ENCODE measurements around the gene UBE2D3. TPM values are rescaled to one million over a fixed set of nuclear protein-coding genes. Genes with fewer than 3 reads are reported as not detected.

UBE2D3 gene
- polyA plus RNA-seq, 1 donor from 2014 or later: 373 TPM

DNA sequence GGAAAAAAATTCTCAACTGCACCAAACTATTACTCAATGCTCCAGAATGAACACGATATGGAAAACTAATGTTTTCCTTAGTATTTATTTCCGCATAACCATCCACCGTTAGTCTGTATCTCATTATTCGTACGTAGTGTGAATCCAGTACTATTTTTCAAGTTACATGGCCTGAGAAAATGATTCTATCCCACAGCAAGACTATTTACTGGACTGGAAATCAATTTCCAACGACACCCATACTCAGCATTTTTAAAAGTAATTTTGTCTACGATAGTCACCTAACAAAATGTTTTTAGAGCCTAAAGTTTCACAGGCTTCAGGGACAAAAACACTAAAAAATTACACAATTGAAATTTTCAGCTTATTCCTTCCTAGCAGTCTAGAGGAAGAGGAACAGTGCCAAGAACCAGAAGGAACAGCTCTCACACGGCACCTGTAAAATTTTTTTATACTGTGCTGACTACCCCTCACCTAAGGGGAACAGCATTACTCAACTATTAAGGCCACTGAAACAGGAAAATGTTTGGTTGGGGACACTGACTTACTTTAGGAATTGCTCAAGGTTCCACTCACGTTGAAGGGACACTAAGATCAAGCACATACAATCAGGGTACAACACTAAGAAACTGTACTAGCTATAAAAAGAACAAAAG, 9.6 kb downstream of the UBE2D3 start:
- H3K9ac ChIP-seq (ENCODE audit: low read length): no peak overlapping the region
- no peak for TF ChIP-seq POLR2AphosphoS5 (IDR thresholded peaks at IDR 0.05)
- TF ChIP-seq EZH2 (IDR thresholded peaks at IDR 0.05; ENCODE audit: borderline replicate concordance, insufficient read depth, low read length, poor library complexity, severe bottlenecking): no peak
- TF ChIP-seq EP300 (conservative IDR thresholded peaks at IDR 0.05; ENCODE audit: poor library complexity, severe bottlenecking): no peak
- TF ChIP-seq MXI1 (conservative IDR thresholded peaks at IDR 0.05; ENCODE audit: poor library complexity, severe bottlenecking): no peak
- TF ChIP-seq TAF1 (IDR thresholded peaks at IDR 0.05; ENCODE audit: low read depth): no peak
- TF ChIP-seq, protein P1, sequence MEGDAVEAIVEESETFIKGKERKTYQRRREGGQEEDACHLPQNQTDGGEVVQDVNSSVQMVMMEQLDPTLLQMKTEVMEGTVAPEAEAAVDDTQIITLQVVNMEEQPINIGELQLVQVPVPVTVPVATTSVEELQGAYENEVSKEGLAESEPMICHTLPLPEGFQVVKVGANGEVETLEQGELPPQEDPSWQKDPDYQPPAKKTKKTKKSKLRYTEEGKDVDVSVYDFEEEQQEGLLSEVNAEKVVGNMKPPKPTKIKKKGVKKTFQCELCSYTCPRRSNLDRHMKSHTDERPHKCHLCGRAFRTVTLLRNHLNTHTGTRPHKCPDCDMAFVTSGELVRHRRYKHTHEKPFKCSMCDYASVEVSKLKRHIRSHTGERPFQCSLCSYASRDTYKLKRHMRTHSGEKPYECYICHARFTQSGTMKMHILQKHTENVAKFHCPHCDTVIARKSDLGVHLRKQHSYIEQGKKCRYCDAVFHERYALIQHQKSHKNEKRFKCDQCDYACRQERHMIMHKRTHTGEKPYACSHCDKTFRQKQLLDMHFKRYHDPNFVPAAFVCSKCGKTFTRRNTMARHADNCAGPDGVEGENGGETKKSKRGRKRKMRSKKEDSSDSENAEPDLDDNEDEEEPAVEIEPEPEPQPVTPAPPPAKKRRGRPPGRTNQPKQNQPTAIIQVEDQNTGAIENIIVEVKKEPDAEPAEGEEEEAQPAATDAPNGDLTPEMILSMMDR (IDR thresholded peaks at IDR 0.05; ENCODE audit: poor library complexity, severe bottlenecking): no peak
- no peak for TF ChIP-seq RAD21 (conservative IDR thresholded peaks at IDR 0.05)
- TF ChIP-seq, protein P2, sequence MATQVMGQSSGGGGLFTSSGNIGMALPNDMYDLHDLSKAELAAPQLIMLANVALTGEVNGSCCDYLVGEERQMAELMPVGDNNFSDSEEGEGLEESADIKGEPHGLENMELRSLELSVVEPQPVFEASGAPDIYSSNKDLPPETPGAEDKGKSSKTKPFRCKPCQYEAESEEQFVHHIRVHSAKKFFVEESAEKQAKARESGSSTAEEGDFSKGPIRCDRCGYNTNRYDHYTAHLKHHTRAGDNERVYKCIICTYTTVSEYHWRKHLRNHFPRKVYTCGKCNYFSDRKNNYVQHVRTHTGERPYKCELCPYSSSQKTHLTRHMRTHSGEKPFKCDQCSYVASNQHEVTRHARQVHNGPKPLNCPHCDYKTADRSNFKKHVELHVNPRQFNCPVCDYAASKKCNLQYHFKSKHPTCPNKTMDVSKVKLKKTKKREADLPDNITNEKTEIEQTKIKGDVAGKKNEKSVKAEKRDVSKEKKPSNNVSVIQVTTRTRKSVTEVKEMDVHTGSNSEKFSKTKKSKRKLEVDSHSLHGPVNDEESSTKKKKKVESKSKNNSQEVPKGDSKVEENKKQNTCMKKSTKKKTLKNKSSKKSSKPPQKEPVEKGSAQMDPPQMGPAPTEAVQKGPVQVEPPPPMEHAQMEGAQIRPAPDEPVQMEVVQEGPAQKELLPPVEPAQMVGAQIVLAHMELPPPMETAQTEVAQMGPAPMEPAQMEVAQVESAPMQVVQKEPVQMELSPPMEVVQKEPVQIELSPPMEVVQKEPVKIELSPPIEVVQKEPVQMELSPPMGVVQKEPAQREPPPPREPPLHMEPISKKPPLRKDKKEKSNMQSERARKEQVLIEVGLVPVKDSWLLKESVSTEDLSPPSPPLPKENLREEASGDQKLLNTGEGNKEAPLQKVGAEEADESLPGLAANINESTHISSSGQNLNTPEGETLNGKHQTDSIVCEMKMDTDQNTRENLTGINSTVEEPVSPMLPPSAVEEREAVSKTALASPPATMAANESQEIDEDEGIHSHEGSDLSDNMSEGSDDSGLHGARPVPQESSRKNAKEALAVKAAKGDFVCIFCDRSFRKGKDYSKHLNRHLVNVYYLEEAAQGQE (IDR thresholded peaks at IDR 0.05; ENCODE audit: borderline replicate concordance): no peak
- TF ChIP-seq SMC3 (conservative IDR thresholded peaks at IDR 0.05; ENCODE audit: poor library complexity): no peak
- peaks cover 10% of the 10 kb centered on the region for H4K20me1 ChIP-seq (ENCODE audit: insufficient read depth)
- H3K27ac ChIP-seq (ENCODE audit: low read length): no peak overlapping the region
- H3K4me3 ChIP-seq (ENCODE audit: low read length): no peak overlapping the region
- H2AFZ ChIP-seq (ENCODE audit: low read depth, low read length): no peak overlapping the region
- no peaks in the 10 kb centered on the region for H3F3A ChIP-seq (ENCODE audit: insufficient read depth, low read length, poor library complexity, severe bottlenecking)
- peaks cover 98% of the 10 kb centered on the region for H3K79me2 ChIP-seq (replicated peaks; ENCODE audit: insufficient read depth, low read length)
- H3K4me2 ChIP-seq (ENCODE audit: low read length): no peak overlapping the region
- no peaks in the 10 kb centered on the region for H3K9me2 ChIP-seq (ENCODE audit: insufficient read depth, low read length)
- H3K36me3 ChIP-seq (ENCODE audit: insufficient read depth, low read length): no peaks in the 10 kb centered on the region
- H3K27me3 ChIP-seq (ENCODE audit: insufficient read depth, low read depth, low read length): no peaks in the 10 kb centered on the region
- H3K9me3 ChIP-seq (ENCODE audit: low read length): no peaks in the 10 kb centered on the region

DNA sequence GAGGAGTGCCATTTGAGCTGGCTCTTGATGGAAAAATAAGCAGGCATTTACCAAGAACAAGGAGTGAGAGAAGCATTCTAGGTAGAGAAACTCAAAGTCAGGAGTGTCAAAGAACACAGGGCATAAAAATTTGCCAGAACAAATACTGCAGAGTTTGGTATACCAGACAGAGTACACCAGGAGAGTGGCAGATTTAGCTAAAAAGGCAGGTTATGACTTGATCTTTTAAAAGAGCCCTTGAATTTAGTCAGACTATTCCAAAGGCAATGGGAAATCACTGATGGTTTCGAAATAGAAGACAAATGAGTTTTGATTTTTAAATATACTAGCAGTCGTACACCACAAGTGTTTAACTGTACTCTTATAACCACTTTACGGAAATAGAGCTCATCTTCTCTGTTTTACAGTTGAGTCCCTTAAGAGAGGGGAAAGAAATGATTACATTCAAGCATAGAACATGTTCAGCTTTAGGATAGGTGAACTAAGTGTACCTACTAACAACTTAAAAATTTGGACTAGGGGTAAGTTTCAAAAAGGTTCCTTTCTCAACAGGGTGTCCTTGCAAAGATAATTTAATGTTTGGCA, 10.2 kb downstream of the UBE2D3 start:
- Histone ChIP-seq H3K79me2 (replicated peaks; ENCODE audit: insufficient read depth, low read length) (peaks cover 98% of the 10 kb centered on the region), H3K4me3 (ENCODE audit: low read length) (no peak overlapping the region), H3K36me3 (ENCODE audit: insufficient read depth, low read length) (no peaks in the 10 kb centered on the region), H3K9ac (ENCODE audit: low read length) (no peak overlapping the region), H3K9me2 (ENCODE audit: insufficient read depth, low read length) (no peaks in the 10 kb centered on the region), H2AFZ (ENCODE audit: low read depth, low read length) (no peak overlapping the region), H3K27me3 (ENCODE audit: insufficient read depth, low read depth, low read length) (no peaks in the 10 kb centered on the region), H3K27ac (ENCODE audit: low read length) (no peak overlapping the region), H3F3A (ENCODE audit: insufficient read depth, low read length, poor library complexity, severe bottlenecking) (no peaks in the 10 kb centered on the region), H3K9me3 (ENCODE audit: low read length) (no peaks in the 10 kb centered on the region), H4K20me1 (ENCODE audit: insufficient read depth) (peaks cover 14% of the 10 kb centered on the region), H3K4me2 (ENCODE audit: low read length) (no peak overlapping the region)
- TF ChIP-seq EP300 (conservative IDR thresholded peaks at IDR 0.05; ENCODE audit: poor library complexity, severe bottlenecking) (no peak), MXI1 (conservative IDR thresholded peaks at IDR 0.05; ENCODE audit: poor library complexity, severe bottlenecking) (no peak), TAF1 (IDR thresholded peaks at IDR 0.05; ENCODE audit: low read depth) (no peak), RAD21 (conservative IDR thresholded peaks at IDR 0.05) (no peak), SMC3 (conservative IDR thresholded peaks at IDR 0.05; ENCODE audit: poor library complexity) (no peak), POLR2AphosphoS5 (IDR thresholded peaks at IDR 0.05) (no peak), EZH2 (IDR thresholded peaks at IDR 0.05; ENCODE audit: borderline replicate concordance, insufficient read depth, low read length, poor library complexity, severe bottlenecking) (no peak)
- TF ChIP-seq, protein P1 (IDR thresholded peaks at IDR 0.05; ENCODE audit: poor library complexity, severe bottlenecking): no peak
- TF ChIP-seq, protein P2 (IDR thresholded peaks at IDR 0.05; ENCODE audit: borderline replicate concordance): no peak

All from neural cell (in vitro differentiated cells).